Esophagus muscularis mucosa (tissue), 4 donors: ENCODE measurements around the gene APBB1. TPM values are rescaled to one million over a fixed set of nuclear protein-coding genes. Genes with fewer than 3 reads are reported as not detected.

Source experiments
- DNase-seq: peaks from one replicate; pipeline ENCODE4 v3.0.0-alpha.2; 2017; ENCODE audit errors: extremely low spot score
- H3K27ac ChIP-seq, 4 donors: fragments of 200-600 bp; sonication (generic); replicated peaks in 1 of 4; 1 replicate in 3 of 4; 2 replicates in 1 of 4; pipeline ENCODE4 v1.5.1; 2016 to 2019; ENCODE audit warnings: mild to moderate bottlenecking in 1 of 4
- H3K27me3 ChIP-seq, 4 donors: fragments of 200-600 bp; sonication (generic); one replicate each; pipeline versions ENCODE4 v1.5.1 to v1.6.0; 2016 to 2019
- H3K36me3 ChIP-seq, 4 donors: fragments of 200-600 bp; sonication (generic); one replicate each; pipeline ENCODE4 v1.5.1; 2016 to 2019
- H3K4me1 ChIP-seq, 4 donors: fragments of 200-600 bp; sonication (generic); one replicate each; pipeline ENCODE4 v1.5.1; 2016 to 2019
- H3K4me3 ChIP-seq, 4 donors: fragments of 200-600 bp; sonication (generic); 1 replicate in 2 of 4; 2 replicates in 2 of 4; pipeline ENCODE4 v1.5.1; 2016 to 2019; ENCODE audit warnings: mild to moderate bottlenecking in 4 of 4, moderate library complexity in 1 of 4
- H3K9me3 ChIP-seq, 4 donors: fragments of 200-600 bp; sonication (generic); 1 replicate in 3 of 4; 2 replicates in 1 of 4; pipeline ENCODE4 v1.5.1; 2016 to 2019
- CTCF ChIP-seq, 3 experiments: fragments of 200-600 bp in 2 of 3; fragments of 450-650 bp in 1 of 3; sonication (generic) in 2 of 3; IDR thresholded peaks; one replicate each; pipeline ENCODE4 v1.5.1; 2017 to 2019; ENCODE audit warnings: antibody characterized with exemption in 3 of 3, mild to moderate bottlenecking in 2 of 3, moderate library complexity in 1 of 3
- EP300 ChIP-seq: sonication (generic); formaldehyde crosslinking; IDR thresholded peaks from one replicate; pipeline ENCODE4 v1.6.1; 2017; ENCODE audit warnings: antibody characterized with exemption
- POLR2A ChIP-seq: fragments of 450-650 bp; IDR thresholded peaks from one replicate; pipeline ENCODE4 v1.6.1; 2017; ENCODE audit warnings: antibody characterized with exemption, moderate library complexity, mild to moderate bottlenecking, low read depth
- POLR2AphosphoS5 ChIP-seq, 2 donors: sonication (generic); formaldehyde crosslinking; IDR thresholded peaks; one replicate each; pipeline ENCODE4 v1.6.1; 2017; ENCODE audit warnings: antibody characterized with exemption in 2 of 2
- WGBS: methylation state at CpG from one replicate; pipeline ENCODE4 v1.1.5; 2018; 5-methylcytosine and 5-hydroxymethylcytosine counted together
- intact Hi-C: fragments of 100-400 bp; cut with DNase I; formaldehyde crosslinking; loops from one replicate; pipeline ENCODE4 v1.15.1; 2023
- total RNA-seq, 4 donors: library from RNA; depleted of rRNA; stranded (reverse); fragments of >200 nt; gene quantifications; one replicate each; pipeline versions ENCODE4 v1.1.0 to v1.2.1, GENCODE V29; 2016

The APBB1 gene
- total RNA-seq, 4 donors from 2014 or later, result 63.1 to 166 (median 109) TPM

DNA sequence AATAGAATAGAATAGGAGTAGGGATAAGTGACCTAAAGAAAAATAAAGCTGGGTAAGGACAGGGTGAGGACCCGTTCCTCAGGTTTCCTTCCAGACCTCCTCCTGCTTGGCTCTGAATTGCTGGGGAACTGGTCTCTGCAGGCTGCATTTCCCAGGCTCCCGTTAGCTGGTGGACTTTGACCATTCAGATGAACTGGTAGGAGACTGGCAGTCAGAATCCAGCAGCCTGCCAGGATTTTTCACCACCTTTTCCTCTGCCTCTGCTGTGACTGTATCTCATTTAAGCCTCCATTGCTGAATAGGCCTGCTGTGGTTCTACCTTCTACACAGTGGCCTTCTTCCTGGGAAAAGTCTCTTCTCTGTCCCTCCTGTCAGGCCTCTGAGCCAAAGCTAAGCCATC lies 53.2 kb downstream of the APBB1 start:
- no peak overlapping the region for H3K4me3 ChIP-seq
- no peaks in the 10 kb centered on the region for H3K27me3 ChIP-seq
- H3K27ac ChIP-seq, result no peak overlapping the region
- WGBS, result 83% methylated on average over 2 of the region's 2 CpGs
- no peak for TF ChIP-seq POLR2A
- no peak for TF ChIP-seq CTCF (IDR thresholded peaks at IDR 0.05)
- no peak for TF ChIP-seq POLR2AphosphoS5 (IDR thresholded peaks at IDR 0.05)
- TF ChIP-seq EP300, result no peak
- peaks cover 0 to 4% (median 0%) of the 10 kb centered on the region in 4 donors for H3K4me1 ChIP-seq
- DNase-seq, result no peak
- intact Hi-C loops, result no loop called here
- H3K9me3 ChIP-seq, result no peaks in the 10 kb centered on the region
- no peaks in the 10 kb centered on the region for H3K36me3 ChIP-seq

- intact Hi-C loops, result loop anchor here (2.0 kb wide), 1 partner anchor 112 kb away; no protein-coding TSS in a partner anchor
- no peaks in the 10 kb centered on the region for H3K27me3 ChIP-seq
- TF ChIP-seq CTCF (IDR thresholded peaks at IDR 0.05) (peak; percentile 79 to 91 (median 81)), EP300 (no peak), POLR2AphosphoS5 (IDR thresholded peaks at IDR 0.05) (peak in 1 of 2 donors; percentile 25), POLR2A (no peak)
- H3K4me3 ChIP-seq, result no peak overlapping the region
- 62% methylated on average over 6 of the region's 6 CpGs for WGBS
- no peak overlapping the region for H3K27ac ChIP-seq
- DNase-seq, result no peak
- H3K4me1 ChIP-seq, result peaks cover 0 to 4% (median under 1%) of the 10 kb centered on the region in 4 donors
- H3K9me3 ChIP-seq, result no peaks in the 10 kb centered on the region
- H3K36me3 ChIP-seq, result no peaks in the 10 kb centered on the region
Measured at GRCh38 chr11:6362873-6363678, 55.8 kb downstream of the APBB1 start.

- DNase-seq, result no peak
- H3K27ac ChIP-seq, result no peak overlapping the region
- intact Hi-C loops, result loop anchor here (2.0 kb wide), 1 partner anchor 112 kb away; no protein-coding TSS in a partner anchor
- peaks cover 4 to 8% (median 7%) of the 10 kb centered on the region in 4 donors for H3K4me1 ChIP-seq
- H3K27me3 ChIP-seq, result no peaks in the 10 kb centered on the region
- H3K4me3 ChIP-seq, result no peak overlapping the region
- no peak for TF ChIP-seq POLR2A
- TF ChIP-seq EP300, result no peak
- no peak for TF ChIP-seq POLR2AphosphoS5 (IDR thresholded peaks at IDR 0.05)
- TF ChIP-seq CTCF (IDR thresholded peaks at IDR 0.05), result no peak
- no peaks in the 10 kb centered on the region for H3K36me3 ChIP-seq
- H3K9me3 ChIP-seq, result no peaks in the 10 kb centered on the region
- WGBS, result 73% methylated on average over 5 of the region's 5 CpGs
Measured at GRCh38 chr11:6362185-6362872, 56.6 kb downstream of the APBB1 start.

- H3K36me3 ChIP-seq, result no peaks in the 10 kb centered on the region
- 71% methylated on average over 3 of the region's 3 CpGs for WGBS
- no peaks in the 10 kb centered on the region for H3K27me3 ChIP-seq
- H3K27ac ChIP-seq, result no peak overlapping the region
- H3K4me1 ChIP-seq, result peaks cover 4 to 23% (median 21%) of the 10 kb centered on the region in 4 donors
- no peak overlapping the region for H3K4me3 ChIP-seq
- TF ChIP-seq CTCF (IDR thresholded peaks at IDR 0.05) (no peak), EP300 (no peak), POLR2A (no peak), POLR2AphosphoS5 (IDR thresholded peaks at IDR 0.05) (no peak)
- no peaks in the 10 kb centered on the region for H3K9me3 ChIP-seq
- intact Hi-C loops, result no loop called here
- DNase-seq, result no peak
Measured at GRCh38 chr11:6360183-6360582, 58.7 kb downstream of the APBB1 start.
